ENCODE data around the gene TOP1. TPM values are rescaled to one million over a fixed set of nuclear protein-coding genes. Genes with fewer than 3 reads are reported as not detected.
A peak's percentile ranks its signal among the peaks of the same experiment; 100 is the strongest.

Gene TOP1
- total RNA-seq, 1 experiment from 2014 or later: 81.8 TPM

GRCh38 chr20:41173161-41173721 is 144.6 kb downstream of the TOP1 start:
- Mint-ChIP-seq H3K27ac (no peak overlapping the region), H3K4me1 (peaks cover 3% of the 10 kb centered on the region), H3K9me3 (no peaks in the 10 kb centered on the region), H3K4me3 (no peak overlapping the region), H3K27me3 (ENCODE audit: low read depth) (no peaks in the 10 kb centered on the region), H3K36me3 (peaks cover 71% of the 10 kb centered on the region)
- TF ChIP-seq ATF3 (CRISPR knock-in tag; conservative IDR thresholded peaks at IDR 0.05): no peak
- peak; percentile 34; the same call in 1 of the 2 replicates for TF ChIP-seq MAX (CRISPR knock-in tag; IDR thresholded peaks at IDR 0.05)
- peak; percentile 95 for TF ChIP-seq CTCF (IDR thresholded peaks at IDR 0.05)
- ChIA-PET POLR2A (interaction anchor here (0.5 to 0.6 kb wide), 2 partner anchors 38 to 152 kb away, joined by 3 to 4 read pairs; no protein-coding TSS in a partner anchor), CTCF (interaction anchor here (0.5 to 4.3 kb wide), 71 partner anchors 8 to 281 kb away, joined by 3 to 126 read pairs (median 5); partner anchors contain the start of genes EMILIN3, LPIN3 and PLCG1)
- peak; percentile 94 for ATAC-seq
- DNase-seq (ENCODE audit: low spot score): peak; percentile 86

GRCh38 chr20:41173791-41174341 is 145.2 kb downstream of the TOP1 start:
- ATAC-seq (no peak), DNase-seq (ENCODE audit: low spot score) (no peak)
- no peak overlapping the region for H3K4me3 Mint-ChIP-seq
- H3K36me3 Mint-ChIP-seq: peaks cover 66% of the 10 kb centered on the region
- no peaks in the 10 kb centered on the region for H3K27me3 Mint-ChIP-seq (ENCODE audit: low read depth)
- ChIA-PET POLR2A (no interaction called here), CTCF (interaction anchor here (1.1 to 4.3 kb wide), 13 partner anchors 18 to 202 kb away, joined by 3 to 126 read pairs (median 6); partner anchors contain the start of genes EMILIN3 and LPIN3)
- no peak overlapping the region for H3K27ac Mint-ChIP-seq
- no peaks in the 10 kb centered on the region for H3K9me3 Mint-ChIP-seq
- H3K4me1 Mint-ChIP-seq: peaks cover 10% of the 10 kb centered on the region
- no peak for TF ChIP-seq MAX (CRISPR knock-in tag; IDR thresholded peaks at IDR 0.05)
- no peak for TF ChIP-seq CREM (CRISPR knock-in tag; IDR thresholded peaks at IDR 0.05)
- TF ChIP-seq ZBTB43 (CRISPR knock-in tag; IDR thresholded peaks at IDR 0.05): no peak
- TF ChIP-seq ZNF532 (CRISPR knock-in tag; IDR thresholded peaks at IDR 0.05; ENCODE audit: borderline replicate concordance): no peak
- TF ChIP-seq ZNF121 (CRISPR knock-in tag; IDR thresholded peaks at IDR 0.05): no peak
- TF ChIP-seq ZNF317 (CRISPR knock-in tag; IDR thresholded peaks at IDR 0.05; ENCODE audit: borderline replicate concordance, low read depth): no peak
- TF ChIP-seq ZNF512 (CRISPR knock-in tag; IDR thresholded peaks at IDR 0.05; ENCODE audit: borderline replicate concordance): no peak
- TF ChIP-seq ZNF219 (CRISPR knock-in tag; IDR thresholded peaks at IDR 0.05; ENCODE audit: borderline replicate concordance): no peak
- TF ChIP-seq RELA (CRISPR knock-in tag; IDR thresholded peaks at IDR 0.05; ENCODE audit: borderline replicate concordance): no peak
- no peak for TF ChIP-seq MLX (CRISPR knock-in tag; IDR thresholded peaks at IDR 0.05)

Small RNA genes lying within 50 kb of the gene (microRNA-seq; reads per million reads assigned to microRNA genes)
- gene MIR6871 (ENCODE audit: borderline number of aligned reads): 2.8 reads per million

Other genes starting within 250 kb of the TOP1 start
- 177 to 201 TPM (median 194 TPM) in 3 replicates for gene PLCG1, start 108.7 kb downstream of the TOP1 start, total RNA-seq (2021)

Measured in WTC11 (cell line).